NOMO-1 treated with DMSO at 0.1 percent for 48 hours (cell line): Measurements from ENCODE around the gene PYGL.

ENCODE experiments used
- DNase-seq: peaks from one replicate; lab custom pipeline; 2025; ENCODE audit not compliant: unreplicated experiment; lab: John Stamatoyannopoulos, UW

PYGL gene

GRCh38 chr14:50882932-50883826 lies 61.1 kb downstream of the PYGL start:
- no peak for DNase-seq

GRCh38 chr14:50875359-50876070 lies 68.8 kb downstream of the PYGL start:
- DNase-seq: no peak

- DNase-seq: peak; percentile 52
Measured at GRCh38 chr14:50874757-50875156, 69.5 kb downstream of the PYGL start.

- DNase-seq: no peak
Measured at GRCh38 chr14:50871914-50872732, 72.2 kb downstream of the PYGL start, which contains the start of gene ABHD12B. Gene ABHD12B, plus strand, starts transcription at chr14:50872053. Its CDS starts 122 bp downstream, at chr14:50872175.

GRCh38 chr14:50871228-50871627 lies 73.1 kb downstream of the PYGL start:
- DNase-seq: no peak

GRCh38 chr14:50865391-50866076 lies 78.7 kb downstream of the PYGL start:
- DNase-seq: peak; percentile 43

GRCh38 chr14:50864946-50865345 lies 79.3 kb downstream of the PYGL start:
- no peak for DNase-seq

- DNase-seq: no peak
Measured at GRCh38 chr14:50864237-50864636, 80.0 kb downstream of the PYGL start.

GRCh38 chr14:50862036-50862570 lies 82.2 kb downstream of the PYGL start:
- DNase-seq: no peak

GRCh38 chr14:50860478-50861086 lies 83.7 kb downstream of the PYGL start:
- peak; percentile 76 for DNase-seq

GRCh38 chr14:50859296-50859624 lies 85.0 kb downstream of the PYGL start:
- DNase-seq: no peak

GRCh38 chr14:50856660-50857059 lies 87.6 kb downstream of the PYGL start:
- DNase-seq: no peak

GRCh38 chr14:50855558-50855957 lies 88.7 kb downstream of the PYGL start:
- no peak for DNase-seq
